Cardiac septum (tissue), 1 donor: ENCODE results near the gene ELAVL1. TPM values are rescaled to one million over a fixed set of nuclear protein-coding genes. Genes with fewer than 3 reads are reported as not detected.
"Not testable (repeated sequence)": the region's sequence is repeated elsewhere in the genome, so short reads cannot be mapped to it uniquely, and the experiment has no call there.

ENCODE experiments used
- DNase-seq: peaks from one replicate; pipeline ENCODE4 v3.0.0-alpha.2; 2020; ENCODE audit warnings: low spot score
- intact Hi-C: fragments of 100-400 bp; cut with DNase I; formaldehyde crosslinking; loops from one replicate; pipeline ENCODE4 v1.14.0; 2022
- total RNA-seq: library from RNA; stranded (reverse); fragmentation: NEBNext Ultra II Directional; extraction: Animal tissue kit (Norgen Biotek cat#: 25700); gene quantifications from one replicate; pipeline ENCODE4 v1.2.1, GENCODE V29; 2021
- donor health status: DM: no; HTN: no; CAD: no.

Gene ELAVL1
- total RNA-seq, 1 donor from 2014 or later, result 55.2 TPM

GRCh38 chr19:7953060-7953459, 52.4 kb downstream of the ELAVL1 start:
- intact Hi-C loops, result no loop called here

GRCh38 chr19:7947939-7948338, 57.5 kb downstream of the ELAVL1 start:
- DNase-seq, result no peak
- intact Hi-C loops, result loop anchor here (10.0 kb wide), 1 partner anchor 207 kb away; no protein-coding TSS in a partner anchor

More at GRCh38 chr19:7953060-7953459, 52.4 kb downstream of the ELAVL1 start:
- no peak for DNase-seq

GRCh38 chr19:7944177-7944761, 61.2 kb downstream of the ELAVL1 start:
- DNase-seq, result peak; percentile 87
- intact Hi-C loops, result loop anchor here (1.0 to 10.0 kb wide), 3 partner anchors 58 to 309 kb away; no protein-coding TSS in a partner anchor

- intact Hi-C loops, result loop anchor here (1.0 to 10.0 kb wide), 3 partner anchors 59 to 309 kb away; no protein-coding TSS in a partner anchor
- DNase-seq, result peak; percentile 100
Observed at GRCh38 chr19:7943444-7944176, 61.8 kb downstream of the ELAVL1 start, which contains the start of gene TIMM44. Gene TIMM44, minus strand, starts transcription at chr19:7943666. Its CDS starts 15 bp downstream, at chr19:7943651.

- intact Hi-C loops, result loop anchor here (10.0 kb wide), 1 partner anchor 212 kb away; no protein-coding TSS in a partner anchor
- DNase-seq, result no peak
Observed at GRCh38 chr19:7942981-7943443, 62.4 kb downstream of the ELAVL1 start.

- no peak for DNase-seq
- intact Hi-C loops, result loop anchor here (10.0 kb wide), 1 partner anchor 213 kb away; no protein-coding TSS in a partner anchor
Observed at GRCh38 chr19:7941895-7942596, 63.4 kb downstream of the ELAVL1 start.

- intact Hi-C loops, result loop anchor here (10.0 kb wide), 1 partner anchor 214 kb away; no protein-coding TSS in a partner anchor
- DNase-seq, result no peak
Observed at GRCh38 chr19:7940841-7941240, 64.6 kb downstream of the ELAVL1 start.

- no peak for DNase-seq
- intact Hi-C loops, result no loop called here
Observed at GRCh38 chr19:7934766-7935165, 70.7 kb downstream of the ELAVL1 start.

- intact Hi-C loops, result no loop called here
- no peak for DNase-seq
Observed at GRCh38 chr19:7933828-7934725, 71.4 kb downstream of the ELAVL1 start.

- intact Hi-C loops, result no loop called here
- DNase-seq, result no peak
Observed at GRCh38 chr19:7933411-7933810, 72.0 kb downstream of the ELAVL1 start.

- no peak for DNase-seq
- intact Hi-C loops, result no loop called here
Observed at GRCh38 chr19:7932930-7933300, 72.5 kb downstream of the ELAVL1 start.

GRCh38 chr19:7932276-7932929, 73.0 kb downstream of the ELAVL1 start:
- intact Hi-C loops, result no loop called here
- no peak for DNase-seq

- intact Hi-C loops, result no loop called here
- no peak for DNase-seq
Observed at GRCh38 chr19:7931221-7932061, 74.0 kb downstream of the ELAVL1 start.

- DNase-seq, result no peak
- intact Hi-C loops, result no loop called here
Observed at GRCh38 chr19:7930765-7931164, 74.7 kb downstream of the ELAVL1 start.

GRCh38 chr19:7930030-7930429, 75.4 kb downstream of the ELAVL1 start:
- intact Hi-C loops, DNase-seq: not testable (repeated sequence)

- intact Hi-C loops, result no loop called here
- no peak for DNase-seq
Observed at GRCh38 chr19:7928741-7929701, 76.4 kb downstream of the ELAVL1 start.

- intact Hi-C loops, result no loop called here
- DNase-seq, result no peak
Observed at GRCh38 chr19:7928334-7928706, 77.1 kb downstream of the ELAVL1 start.
